Activated gamma-delta T cell treated with Interleukin-2 at 50 U/mL for 16 hours (primary cell): ENCODE data around the gene ADAM23.
"Not testable (repeated sequence)": the region's sequence is repeated elsewhere in the genome, so short reads cannot be mapped to it uniquely, and the experiment has no call there.

ENCODE experiments used
- DNase-seq: peaks from one replicate; pipeline ENCODE4 v3.0.0-alpha.2; 2020

The ADAM23 gene, protein sequence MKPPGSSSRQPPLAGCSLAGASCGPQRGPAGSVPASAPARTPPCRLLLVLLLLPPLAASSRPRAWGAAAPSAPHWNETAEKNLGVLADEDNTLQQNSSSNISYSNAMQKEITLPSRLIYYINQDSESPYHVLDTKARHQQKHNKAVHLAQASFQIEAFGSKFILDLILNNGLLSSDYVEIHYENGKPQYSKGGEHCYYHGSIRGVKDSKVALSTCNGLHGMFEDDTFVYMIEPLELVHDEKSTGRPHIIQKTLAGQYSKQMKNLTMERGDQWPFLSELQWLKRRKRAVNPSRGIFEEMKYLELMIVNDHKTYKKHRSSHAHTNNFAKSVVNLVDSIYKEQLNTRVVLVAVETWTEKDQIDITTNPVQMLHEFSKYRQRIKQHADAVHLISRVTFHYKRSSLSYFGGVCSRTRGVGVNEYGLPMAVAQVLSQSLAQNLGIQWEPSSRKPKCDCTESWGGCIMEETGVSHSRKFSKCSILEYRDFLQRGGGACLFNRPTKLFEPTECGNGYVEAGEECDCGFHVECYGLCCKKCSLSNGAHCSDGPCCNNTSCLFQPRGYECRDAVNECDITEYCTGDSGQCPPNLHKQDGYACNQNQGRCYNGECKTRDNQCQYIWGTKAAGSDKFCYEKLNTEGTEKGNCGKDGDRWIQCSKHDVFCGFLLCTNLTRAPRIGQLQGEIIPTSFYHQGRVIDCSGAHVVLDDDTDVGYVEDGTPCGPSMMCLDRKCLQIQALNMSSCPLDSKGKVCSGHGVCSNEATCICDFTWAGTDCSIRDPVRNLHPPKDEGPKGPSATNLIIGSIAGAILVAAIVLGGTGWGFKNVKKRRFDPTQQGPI

GRCh38 chr2:206442833-206443734 lies at the start of gene ADAM23:
TSS of gene ADAM23 (plus strand) at chr2:206443532. CDS start at chr2:206443867, 335 bp downstream.
- DNase-seq: peak; percentile 18

- no peak for DNase-seq
Measured at GRCh38 chr2:206396211-206396610, 47.1 kb upstream of the ADAM23 start.

- DNase-seq: not testable (repeated sequence)
Measured at GRCh38 chr2:206402956-206403569, 40.3 kb upstream of the ADAM23 start.

GRCh38 chr2:206408323-206409320 lies 34.7 kb upstream of the ADAM23 start:
- DNase-seq: no peak

- DNase-seq: no peak
Measured at GRCh38 chr2:206410714-206411113, 32.6 kb upstream of the ADAM23 start.

GRCh38 chr2:206415618-206416243 lies 27.6 kb upstream of the ADAM23 start:
- DNase-seq: no peak

GRCh38 chr2:206418968-206419367 lies 24.4 kb upstream of the ADAM23 start:
- no peak for DNase-seq

DNA sequence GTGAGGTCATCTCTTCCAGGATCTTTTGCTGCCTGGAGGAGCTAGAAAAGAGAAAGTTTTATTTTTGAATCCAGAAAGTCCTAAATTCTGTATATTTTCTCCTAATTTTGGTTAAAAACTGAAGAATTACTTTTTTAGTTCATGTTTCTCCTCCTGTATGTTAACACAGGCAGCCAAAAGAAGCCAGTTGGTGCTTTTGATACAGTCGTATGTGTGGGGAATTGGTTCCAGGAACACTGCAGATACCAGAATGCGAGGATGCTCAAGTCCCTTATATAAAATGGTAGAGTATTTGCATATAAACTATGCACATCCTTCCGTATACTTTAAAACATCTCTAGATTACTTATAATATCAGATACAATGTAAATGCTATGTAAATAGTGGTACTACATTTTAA lies 22.6 kb upstream of the ADAM23 start:
- no peak for DNase-seq

GRCh38 chr2:206422493-206422892 lies 20.8 kb upstream of the ADAM23 start:
- DNase-seq: no peak

- no peak for DNase-seq
Measured at GRCh38 chr2:206423147-206423546, 20.2 kb upstream of the ADAM23 start.

GRCh38 chr2:206424134-206424533 lies 19.2 kb upstream of the ADAM23 start:
- DNase-seq: no peak

- DNase-seq: no peak
Measured at GRCh38 chr2:206428783-206429182, 14.5 kb upstream of the ADAM23 start.

DNA sequence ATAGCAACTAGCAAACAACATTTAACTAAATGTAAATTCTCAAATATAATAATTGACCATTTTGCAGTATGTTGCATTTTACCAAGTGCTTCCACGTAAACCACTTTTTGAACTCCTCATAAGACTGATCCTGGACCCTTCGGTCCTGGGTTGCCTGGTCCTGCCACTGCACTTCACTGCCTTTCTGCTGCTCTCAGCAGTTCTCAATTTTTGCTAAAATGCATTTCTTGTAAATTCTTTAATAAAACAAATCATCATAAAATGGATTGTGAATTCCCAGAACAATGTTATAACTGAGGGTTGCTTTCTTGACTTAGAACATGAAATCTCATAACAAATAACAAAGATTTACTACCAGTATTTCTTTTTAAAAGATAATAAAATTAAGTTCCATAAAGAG lies 12.9 kb upstream of the ADAM23 start:
- DNase-seq: no peak

GRCh38 chr2:206431439-206431838 lies 11.9 kb upstream of the ADAM23 start:
- DNase-seq: no peak

GRCh38 chr2:206432193-206433082 lies 10.9 kb upstream of the ADAM23 start:
- no peak for DNase-seq

DNA sequence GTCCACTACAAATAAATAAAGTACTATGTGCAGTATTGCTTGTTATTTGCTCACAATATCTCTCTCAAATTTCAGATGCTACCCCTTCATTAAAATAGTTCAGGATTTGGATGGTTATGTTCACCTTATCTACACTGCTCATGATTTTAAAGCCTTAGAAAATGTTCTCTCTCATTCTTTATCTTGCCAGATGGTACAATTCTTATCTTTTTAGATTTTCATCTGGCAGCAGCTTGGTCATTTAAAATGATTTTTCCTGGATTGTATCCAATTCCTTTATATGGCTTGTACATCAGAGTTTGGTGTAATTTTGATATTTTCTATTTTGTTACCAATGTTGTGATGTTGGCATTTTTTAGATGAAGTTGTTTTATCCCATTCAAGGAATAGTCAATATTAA lies 10.1 kb upstream of the ADAM23 start:
- no peak for DNase-seq

- DNase-seq: no peak
Measured at GRCh38 chr2:206433686-206434085, 9.6 kb upstream of the ADAM23 start.

DNA sequence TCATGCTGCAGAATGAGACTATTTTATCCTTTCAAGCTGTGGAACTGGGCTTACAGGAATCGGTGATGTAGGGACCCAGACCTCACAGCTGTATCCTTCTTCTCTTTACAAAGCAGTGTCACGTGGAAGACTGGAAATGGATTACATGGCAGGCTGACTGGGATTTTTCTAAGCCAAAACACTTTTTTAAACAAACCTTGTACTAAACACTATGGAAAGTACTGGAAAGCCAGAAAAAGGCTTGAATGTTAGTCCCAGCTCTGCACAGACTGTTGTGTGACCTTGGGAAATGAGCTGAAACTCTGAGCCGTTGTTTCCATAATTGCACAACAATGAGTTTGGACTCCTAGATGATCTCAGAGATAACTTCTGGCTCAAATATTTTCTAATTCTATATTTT lies 7.6 kb upstream of the ADAM23 start:
- DNase-seq: no peak

DNA sequence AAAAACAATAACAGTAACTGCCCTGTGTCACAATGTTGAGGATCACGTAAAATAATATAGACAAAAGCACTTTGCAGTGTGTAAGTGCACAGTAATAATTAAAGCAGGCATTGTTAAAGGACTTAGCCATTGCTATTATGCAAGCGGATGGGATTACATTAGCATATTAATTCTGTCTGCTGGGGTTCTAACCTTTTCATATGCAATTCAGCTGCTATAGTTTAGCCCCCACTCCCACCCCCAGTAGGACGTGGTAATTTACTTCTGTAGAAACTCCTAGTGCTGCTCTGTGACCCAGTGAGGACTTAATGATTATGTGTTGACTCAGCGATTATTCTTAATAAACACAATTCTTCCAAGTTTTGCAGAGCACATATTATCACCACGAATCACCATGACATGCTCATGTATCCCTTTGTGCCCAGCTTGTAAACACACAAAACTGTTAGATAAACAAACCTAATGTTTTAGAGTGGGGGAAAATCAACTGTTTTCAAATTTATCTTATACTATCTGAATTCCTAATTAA lies 5.1 kb upstream of the ADAM23 start:
- DNase-seq: no peak
